IPS-11a (cell line): Measurements from ENCODE around the gene PDE8B.

ENCODE experiments used
- H3K4me3 ChIP-seq: one replicate; pipeline ENCODE4 v1.5.1; 2013; ENCODE audit warnings: low read depth, low read length, control low read depth

Gene PDE8B

DNA sequence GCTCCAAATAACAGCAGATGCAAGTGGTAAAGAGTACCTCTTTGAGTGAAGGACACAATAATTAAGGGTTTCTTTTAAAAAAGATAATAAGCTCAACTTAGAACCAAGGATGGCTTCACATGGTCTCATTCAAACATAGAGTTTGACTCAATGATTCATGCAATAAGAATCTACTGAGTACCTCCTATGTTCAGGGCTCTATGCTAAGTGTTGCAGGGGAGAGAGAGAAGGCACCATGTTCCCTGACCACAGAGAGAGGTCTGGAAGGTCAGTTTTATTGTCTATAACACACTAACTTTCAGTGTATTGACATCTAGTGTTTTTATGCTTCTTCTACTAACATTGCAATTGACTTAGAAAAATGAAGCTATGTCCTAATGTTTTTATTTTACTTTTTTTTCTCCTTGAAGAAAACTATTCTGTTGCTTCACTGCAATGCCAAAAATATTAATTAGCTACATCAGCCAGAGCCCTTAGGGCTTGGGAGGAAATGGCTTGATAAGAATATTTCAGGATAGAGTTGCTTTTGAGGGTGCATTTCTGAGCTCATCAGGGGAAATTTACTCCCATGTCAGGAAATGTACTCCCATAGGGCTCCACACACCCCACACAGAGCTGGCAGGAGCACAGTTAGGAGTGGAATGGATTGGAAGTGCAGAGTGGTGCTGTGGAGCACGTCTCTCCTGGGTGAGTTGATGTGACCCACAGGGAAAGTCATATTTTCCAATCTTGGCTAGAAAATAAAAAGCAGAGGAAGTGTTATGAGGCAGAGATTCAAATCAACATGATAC, 106.6 kb downstream of the PDE8B start:
- no peak overlapping the region for H3K4me3 ChIP-seq

DNA sequence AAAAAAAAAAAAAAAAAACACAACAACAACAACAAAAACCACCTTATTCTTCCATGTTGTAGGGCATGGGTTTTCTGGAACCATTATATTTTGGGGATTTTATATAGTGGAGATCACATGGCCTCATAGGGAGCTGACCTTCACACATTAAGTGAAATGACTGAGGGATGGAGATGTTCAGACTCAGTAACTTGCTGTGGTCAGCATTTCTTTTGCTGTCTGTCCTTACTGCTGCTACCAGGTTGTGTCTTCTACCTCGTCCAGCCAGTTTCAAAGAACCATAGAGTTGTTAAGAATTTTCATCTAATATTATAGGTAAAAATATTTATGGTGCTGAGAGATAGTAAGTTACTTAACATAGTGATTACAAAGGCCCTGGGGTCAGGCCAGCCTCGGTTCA, 107.6 kb downstream of the PDE8B start:
- H3K4me3 ChIP-seq = no peak overlapping the region

- no peak overlapping the region for H3K4me3 ChIP-seq
These were observed 108.8 kb downstream of the PDE8B start for GRCh38 chr5:77319117-77319804.

GRCh38 chr5:77321793-77322394, 111.4 kb downstream of the PDE8B start:
- H3K4me3 ChIP-seq = no peak overlapping the region

DNA sequence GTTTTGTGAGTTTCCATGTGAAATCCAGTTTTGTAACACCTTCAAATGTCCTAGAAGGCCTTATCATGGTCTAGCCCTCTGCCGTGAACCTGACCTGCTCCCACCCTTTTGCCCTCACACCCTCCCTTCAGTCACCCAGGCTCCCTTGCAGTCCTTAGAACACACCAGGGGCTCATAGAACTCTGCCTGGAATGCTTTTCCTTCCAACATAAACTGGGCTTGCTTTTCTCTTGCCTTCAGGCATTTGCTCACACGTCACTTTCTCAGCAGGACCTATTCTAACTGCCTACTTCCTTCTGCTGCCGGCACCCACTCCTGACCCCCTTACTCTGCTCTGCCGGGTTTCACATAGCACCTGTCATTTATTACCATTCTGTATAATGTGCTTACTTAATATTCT, 111.9 kb downstream of the PDE8B start:
- H3K4me3 ChIP-seq = no peak overlapping the region

DNA sequence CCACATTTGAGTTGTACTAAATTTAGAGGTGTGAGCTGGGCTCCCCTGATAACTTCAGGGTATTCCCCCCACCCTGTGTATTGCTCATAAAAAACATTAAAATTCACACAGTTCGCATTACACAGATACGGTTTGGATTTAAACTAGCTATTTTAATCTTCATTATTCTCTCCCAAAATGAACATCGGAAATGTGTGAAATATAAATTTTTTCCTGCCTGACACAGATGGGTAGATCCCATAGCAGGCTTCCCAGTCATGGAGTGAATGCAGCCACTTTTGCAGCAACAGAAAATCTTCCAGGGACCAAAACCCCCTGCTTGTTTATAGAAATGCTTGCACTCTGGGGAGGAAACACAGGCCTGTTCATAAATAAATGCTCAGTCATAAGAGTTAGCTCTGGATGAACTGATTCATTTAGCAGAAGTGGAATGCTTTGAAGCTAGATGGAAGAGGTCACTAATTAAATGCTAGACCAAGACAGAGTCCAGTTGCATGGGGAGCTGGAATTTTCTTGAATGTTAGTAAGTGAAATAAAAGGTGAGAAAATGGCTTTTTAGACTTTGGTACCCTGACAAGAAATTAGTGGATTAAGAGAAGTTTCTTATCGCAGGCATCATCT, 115.6 kb downstream of the PDE8B start:
- no peak overlapping the region for H3K4me3 ChIP-seq

GRCh38 chr5:77326986-77327734, 116.7 kb downstream of the PDE8B start:
- H3K4me3 ChIP-seq = no peak overlapping the region

DNA sequence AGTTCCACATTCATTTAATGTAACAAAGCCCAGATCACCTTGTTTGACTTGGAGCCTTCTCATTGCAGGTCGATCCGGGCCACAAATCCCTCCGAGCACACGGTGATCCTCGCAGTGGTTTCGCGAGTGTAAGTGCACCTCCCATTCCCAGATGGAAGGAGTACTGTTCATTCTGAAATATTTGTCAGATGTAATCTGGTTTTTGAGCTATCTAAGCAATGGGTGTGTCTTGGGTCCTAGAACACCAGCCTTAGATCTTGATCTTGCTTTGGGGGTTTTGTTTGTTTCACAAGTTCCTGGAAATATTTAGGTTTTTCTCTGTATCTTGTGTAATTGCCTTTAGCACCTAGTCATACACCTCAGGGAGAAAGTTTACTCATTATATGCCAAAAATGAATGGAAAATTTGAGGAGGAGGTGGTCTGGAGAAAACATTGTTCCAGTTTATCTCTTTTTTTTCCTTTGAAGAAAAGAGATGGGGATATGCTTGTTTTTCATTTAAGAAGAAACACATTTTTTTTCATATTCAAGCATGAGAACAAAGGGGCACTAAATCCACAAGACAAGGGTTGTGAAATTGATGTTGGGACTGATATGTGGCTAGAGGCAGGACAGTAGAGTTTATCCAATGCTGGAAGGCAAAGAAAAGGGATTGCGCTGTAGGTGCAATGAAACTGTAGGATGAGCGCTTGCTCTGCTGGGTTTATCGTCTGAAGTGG, 118.6 kb downstream of the PDE8B start:
- no peak overlapping the region for H3K4me3 ChIP-seq

DNA sequence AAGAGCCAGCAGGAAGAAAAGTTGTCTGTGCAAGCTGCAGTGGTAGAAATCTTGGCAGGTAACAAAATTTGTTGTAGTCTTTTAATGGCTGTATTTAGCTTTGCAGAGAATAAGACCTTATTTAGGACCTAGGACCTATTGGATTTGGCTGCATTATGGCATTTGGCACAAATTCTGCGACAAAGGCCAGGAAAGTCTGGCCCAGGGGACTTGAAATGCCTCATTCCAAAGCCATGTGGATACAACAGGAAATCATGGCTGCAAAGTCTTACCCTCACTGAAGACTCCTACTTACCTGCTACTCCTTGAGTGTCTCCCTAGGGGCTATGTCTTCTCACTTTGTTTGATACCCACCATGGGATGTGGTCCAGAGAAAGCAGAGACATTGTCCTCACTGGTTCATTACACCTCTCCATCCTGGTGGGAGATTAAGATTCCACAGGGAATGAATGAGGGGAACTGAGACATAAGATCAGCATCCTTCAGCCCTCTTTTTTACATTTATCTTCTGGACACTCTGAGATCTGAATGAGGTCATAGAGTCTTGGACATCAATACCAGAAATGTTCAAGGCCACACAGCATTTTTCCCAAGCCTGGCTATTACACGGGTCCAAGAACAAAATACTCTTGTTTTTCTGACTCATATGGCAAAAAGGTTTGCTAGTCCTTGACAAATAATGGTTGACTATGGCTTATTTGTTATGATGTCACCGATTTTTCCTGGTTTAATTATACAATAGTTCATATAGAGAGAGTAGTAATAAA, 119.4 kb downstream of the PDE8B start:
- H3K4me3 ChIP-seq = no peak overlapping the region

GRCh38 chr5:77333036-77333435, 122.6 kb downstream of the PDE8B start:
- H3K4me3 ChIP-seq = no peak overlapping the region

GRCh38 chr5:77333451-77334123, 123.1 kb downstream of the PDE8B start:
- no peak overlapping the region for H3K4me3 ChIP-seq

DNA sequence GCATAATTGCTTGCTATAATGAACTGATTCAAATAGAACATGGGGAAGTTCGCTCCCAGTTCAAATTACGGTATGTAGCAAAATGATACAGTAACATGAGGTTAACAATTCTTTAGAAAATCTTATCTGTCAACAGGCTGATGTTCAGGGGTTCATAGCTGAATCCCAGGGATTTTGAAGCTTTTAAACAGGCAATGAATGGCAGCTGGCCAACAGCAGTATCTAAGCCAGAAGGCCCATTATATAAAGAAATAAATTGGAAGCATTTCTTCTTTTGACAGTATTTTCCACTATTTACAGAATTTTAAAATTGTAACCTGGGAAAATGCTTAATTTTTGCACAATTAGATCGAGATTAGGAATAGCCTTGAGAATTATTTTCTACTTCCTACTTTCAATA, 126.8 kb downstream of the PDE8B start:
- H3K4me3 ChIP-seq = no peak overlapping the region

DNA sequence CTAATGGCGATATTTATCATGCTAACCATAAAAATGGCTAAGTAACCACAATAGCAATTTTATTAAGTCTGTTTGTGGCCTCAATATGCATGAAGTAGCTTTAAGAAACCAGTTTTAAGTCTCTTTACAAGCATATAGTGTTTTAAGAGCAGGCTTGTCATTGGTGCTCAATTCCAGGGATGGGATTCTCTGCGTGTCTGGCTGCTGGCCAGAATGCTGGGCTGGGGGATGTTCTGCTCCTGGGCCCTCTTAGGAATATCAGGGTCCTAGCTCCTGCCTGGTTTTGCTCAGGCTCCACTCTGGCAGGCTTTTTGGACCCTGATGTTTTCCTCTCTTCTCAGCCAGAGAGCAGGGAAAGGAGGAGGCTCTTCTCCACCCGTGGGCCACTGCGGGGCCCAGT, 127.2 kb downstream of the PDE8B start:
- H3K4me3 ChIP-seq = no peak overlapping the region

- H3K4me3 ChIP-seq = no peak overlapping the region
These were observed 128.9 kb downstream of the PDE8B start for GRCh38 chr5:77339337-77339890.

- H3K4me3 ChIP-seq = no peak overlapping the region
These were observed 132.7 kb downstream of the PDE8B start for GRCh38 chr5:77343165-77343564.

DNA sequence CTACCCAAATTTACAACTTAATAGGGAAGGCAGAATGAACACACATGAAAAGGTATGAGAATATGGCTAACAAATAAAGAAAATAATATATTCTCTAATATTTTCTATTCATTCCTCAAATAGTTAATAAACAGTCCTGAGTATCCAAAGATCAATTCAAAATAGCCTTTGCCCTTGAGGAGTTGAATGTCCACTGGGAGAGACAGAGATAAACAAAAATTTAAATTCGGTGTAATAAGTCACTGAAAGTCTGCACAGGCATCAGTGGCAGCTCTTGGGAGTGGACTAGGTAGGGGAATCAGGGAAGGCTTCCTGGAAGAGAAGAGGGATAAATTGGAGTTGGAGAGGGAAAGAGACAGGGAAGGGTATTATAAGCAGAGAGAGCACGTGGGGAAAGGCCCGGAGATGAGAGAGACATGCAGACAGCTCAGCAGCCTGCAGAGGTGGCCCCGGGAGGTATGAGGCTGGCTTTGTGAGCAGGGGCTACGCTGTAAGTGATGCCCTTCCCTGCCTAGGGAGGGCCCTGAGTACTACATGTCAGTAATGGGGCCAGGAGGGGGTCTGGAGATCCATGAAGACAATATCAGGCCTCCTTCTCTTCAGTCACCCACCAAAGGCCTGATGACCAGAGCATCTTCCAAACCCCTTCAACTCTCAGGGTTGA, 137.1 kb downstream of the PDE8B start:
- H3K4me3 ChIP-seq = no peak overlapping the region

DNA sequence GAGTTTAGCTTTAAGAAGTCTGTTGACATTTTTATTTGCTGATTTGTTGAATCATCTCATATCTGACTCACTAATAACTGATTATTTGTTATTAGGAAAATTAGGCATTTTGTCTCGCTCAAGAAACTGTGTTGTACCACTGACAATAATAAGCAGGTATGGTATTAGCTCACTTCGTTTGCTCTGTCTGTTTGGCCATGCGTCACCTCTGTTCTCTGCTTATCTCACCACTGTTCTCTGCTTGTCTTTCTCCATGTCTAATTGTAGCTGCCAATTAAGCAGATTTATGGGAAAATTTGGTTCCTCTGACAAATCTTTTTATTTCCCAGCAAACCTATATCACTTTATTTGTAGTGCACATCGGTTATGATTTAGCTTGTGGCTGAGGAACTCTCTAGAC, 142.8 kb downstream of the PDE8B start:
- H3K4me3 ChIP-seq = no peak overlapping the region

DNA sequence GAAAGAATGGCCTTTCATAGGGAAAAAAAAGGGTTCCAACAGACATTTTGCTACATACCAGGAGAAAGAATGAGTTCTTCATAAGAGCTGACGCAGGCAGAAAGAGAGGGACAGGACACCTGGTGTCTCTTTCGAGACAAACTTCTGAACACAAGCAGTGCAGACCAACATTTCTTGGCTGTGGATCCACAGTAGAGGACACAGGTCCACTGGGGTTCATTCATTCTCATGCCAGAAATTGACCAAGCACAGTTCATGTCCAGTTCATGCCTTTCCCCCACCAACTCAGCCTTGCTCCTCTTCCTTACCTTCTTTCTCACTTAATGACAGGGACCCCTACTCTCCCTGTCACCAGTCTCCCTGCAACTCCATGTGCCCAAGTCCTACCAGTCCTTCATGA, 144.0 kb downstream of the PDE8B start:
- no peak overlapping the region for H3K4me3 ChIP-seq
